Measurements from ENCODE around the gene KCNT2. TPM values are rescaled to one million over a fixed set of nuclear protein-coding genes. Genes with fewer than 3 reads are reported as not detected.

KCNT2 gene
- total and polyA plus RNA-seq, 10 of the 15 experiments (the other 5 are each of a cell fraction or from before 2014, with no cell fraction given), result not detected

DNA sequence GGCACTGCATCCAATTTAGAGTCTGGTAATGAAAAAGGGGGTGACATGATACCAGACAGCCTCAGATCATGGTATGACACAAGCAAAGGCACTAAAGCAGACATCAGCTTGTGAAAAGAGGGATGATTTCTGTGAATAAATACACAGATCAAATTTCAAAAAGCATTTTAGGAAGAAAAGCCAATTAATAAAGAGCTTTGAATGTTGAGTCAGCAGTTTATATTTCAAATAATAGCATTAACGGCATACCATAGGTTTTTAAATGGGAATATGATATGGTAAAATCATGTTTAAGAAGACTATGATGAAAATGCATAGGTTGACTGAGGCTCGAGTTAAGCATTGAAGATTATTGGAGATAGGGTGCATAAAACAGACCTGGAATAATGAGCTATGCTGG, 13.5 kb downstream of the KCNT2 start (continued):
- no peak for TF ChIP-seq MYB (IDR thresholded peaks at IDR 0.05; ENCODE audit: borderline replicate concordance, low read depth, low read length)
- TF ChIP-seq MYC (IDR thresholded peaks at IDR 0.05; ENCODE audit: insufficient read depth, insufficient read length, insufficient replicate concordance, low read length, severe bottlenecking), result no peak
- TF ChIP-seq MTA2 (IDR thresholded peaks at IDR 0.05; ENCODE audit: low read depth), result no peak

DNA sequence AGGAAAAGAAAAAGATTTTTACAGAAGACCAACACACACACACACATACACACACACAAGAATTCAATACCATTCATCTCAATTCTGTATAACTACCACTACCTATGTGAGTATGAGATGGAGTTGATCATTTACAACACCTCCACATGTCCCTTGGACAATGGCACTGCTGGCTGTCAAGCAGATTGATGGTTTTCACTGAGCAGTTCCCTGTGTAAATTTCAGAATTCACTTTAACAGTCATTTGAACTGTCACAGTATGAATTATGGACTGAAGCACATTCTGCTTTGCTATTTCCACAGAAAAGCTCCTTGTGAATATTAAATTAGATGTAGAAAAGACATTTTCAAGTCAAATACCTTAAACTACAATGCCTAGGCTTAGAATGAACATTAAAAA, 14.3 kb downstream of the KCNT2 start:
- BruUV-seq (replicated peaks), result no TSS peak
- SMC1A ChIA-PET (ENCODE audit: uncharacterized antibody, unreplicated experiment), result no interaction called here
- no peaks in the 10 kb centered on the region for H3K4me1 ChIP-seq (ENCODE audit: control insufficient read depth, insufficient read depth, low read length)
- H4K20me1 ChIP-seq (ENCODE audit: control insufficient read depth, insufficient read depth), result no peaks in the 10 kb centered on the region
- ATAC-seq, result no peak
- H3K27ac ChIP-seq (ENCODE audit: control insufficient read depth, insufficient read depth), result no peak overlapping the region
- H3K27me3 ChIP-seq (replicated peaks in 1 of 2; ENCODE audit: control insufficient read depth in 2 of 2, insufficient read depth in 2 of 2, low read length in 1 of 2), result no peaks in the 10 kb centered on the region
- DNase-seq (ENCODE audit: low read depth, low spot score), result no peak
- H3K79me2 ChIP-seq (ENCODE audit: control insufficient read depth, insufficient read depth, low read length), result no peaks in the 10 kb centered on the region
- H3K4me3 ChIP-seq, result no peak overlapping the region
- intact Hi-C loops (cut with micrococcal nuclease; ENCODE audit: unreplicated experiment) (no loop called here), in situ Hi-C loops (cut with MboI) (no loop called here)
- POLR2A ChIA-PET, result no interaction called here
- H3K36me3 ChIP-seq (ENCODE audit: control insufficient read depth in 2 of 2, insufficient read depth in 2 of 2, low read length in 1 of 2), result no peaks in the 10 kb centered on the region
- FAIRE-seq, result no peak
- H3K9me3 ChIP-seq (replicated peaks; ENCODE audit: control insufficient read depth, insufficient read depth, low read length), result no peaks in the 10 kb centered on the region
- CTCF ChIA-PET, result no interaction called here
- H3K9ac ChIP-seq (ENCODE audit: control insufficient read depth, insufficient read depth, low read length), result no peak overlapping the region
- RAD21 ChIA-PET (ENCODE audit: unreplicated experiment), result no interaction called here
- no peak overlapping the region for H2AFZ ChIP-seq (ENCODE audit: control insufficient read depth, low read depth, low read length)
- no peak overlapping the region for H3K4me2 ChIP-seq (ENCODE audit: control insufficient read depth, insufficient read depth)
- TF ChIP-seq TCF3 (IDR thresholded peaks at IDR 0.05; ENCODE audit: borderline replicate concordance, insufficient read depth, low read depth, low read length) (no peak), NBN (IDR thresholded peaks at IDR 0.05) (no peak), SP1 (IDR thresholded peaks at IDR 0.05; ENCODE audit: low read depth, low read length) (no peak), PML (IDR thresholded peaks at IDR 0.05; ENCODE audit: low read length) (no peak), CEBPB (IDR thresholded peaks at IDR 0.05; ENCODE audit: borderline replicate concordance in 1 of 2, low read depth in 2 of 2, low read length in 2 of 2) (no peak), STAT3 (IDR thresholded peaks at IDR 0.05; ENCODE audit: low read depth, low read length) (no peak), RCOR1 (conservative IDR thresholded peaks at IDR 0.05; ENCODE audit: low read depth, low read length) (no peak), NRF1 (conservative IDR thresholded peaks at IDR 0.05; ENCODE audit: low read depth, low read length) (no peak), CREM (IDR thresholded peaks at IDR 0.05; ENCODE audit: low read depth) (no peak)
- TF ChIP-seq, protein P1, sequence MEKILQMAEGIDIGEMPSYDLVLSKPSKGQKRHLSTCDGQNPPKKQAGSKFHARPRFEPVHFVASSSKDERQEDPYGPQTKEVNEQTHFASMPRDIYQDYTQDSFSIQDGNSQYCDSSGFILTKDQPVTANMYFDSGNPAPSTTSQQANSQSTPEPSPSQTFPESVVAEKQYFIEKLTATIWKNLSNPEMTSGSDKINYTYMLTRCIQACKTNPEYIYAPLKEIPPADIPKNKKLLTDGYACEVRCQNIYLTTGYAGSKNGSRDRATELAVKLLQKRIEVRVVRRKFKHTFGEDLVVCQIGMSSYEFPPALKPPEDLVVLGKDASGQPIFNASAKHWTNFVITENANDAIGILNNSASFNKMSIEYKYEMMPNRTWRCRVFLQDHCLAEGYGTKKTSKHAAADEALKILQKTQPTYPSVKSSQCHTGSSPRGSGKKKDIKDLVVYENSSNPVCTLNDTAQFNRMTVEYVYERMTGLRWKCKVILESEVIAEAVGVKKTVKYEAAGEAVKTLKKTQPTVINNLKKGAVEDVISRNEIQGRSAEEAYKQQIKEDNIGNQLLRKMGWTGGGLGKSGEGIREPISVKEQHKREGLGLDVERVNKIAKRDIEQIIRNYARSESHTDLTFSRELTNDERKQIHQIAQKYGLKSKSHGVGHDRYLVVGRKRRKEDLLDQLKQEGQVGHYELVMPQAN (conservative IDR thresholded peaks at IDR 0.05), result no peak
- TF ChIP-seq, protein P2, sequence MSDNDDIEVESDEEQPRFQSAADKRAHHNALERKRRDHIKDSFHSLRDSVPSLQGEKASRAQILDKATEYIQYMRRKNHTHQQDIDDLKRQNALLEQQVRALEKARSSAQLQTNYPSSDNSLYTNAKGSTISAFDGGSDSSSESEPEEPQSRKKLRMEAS (IDR thresholded peaks at IDR 0.05; ENCODE audit: low read depth, low read length), result no peak
- TF ChIP-seq, protein P3, sequence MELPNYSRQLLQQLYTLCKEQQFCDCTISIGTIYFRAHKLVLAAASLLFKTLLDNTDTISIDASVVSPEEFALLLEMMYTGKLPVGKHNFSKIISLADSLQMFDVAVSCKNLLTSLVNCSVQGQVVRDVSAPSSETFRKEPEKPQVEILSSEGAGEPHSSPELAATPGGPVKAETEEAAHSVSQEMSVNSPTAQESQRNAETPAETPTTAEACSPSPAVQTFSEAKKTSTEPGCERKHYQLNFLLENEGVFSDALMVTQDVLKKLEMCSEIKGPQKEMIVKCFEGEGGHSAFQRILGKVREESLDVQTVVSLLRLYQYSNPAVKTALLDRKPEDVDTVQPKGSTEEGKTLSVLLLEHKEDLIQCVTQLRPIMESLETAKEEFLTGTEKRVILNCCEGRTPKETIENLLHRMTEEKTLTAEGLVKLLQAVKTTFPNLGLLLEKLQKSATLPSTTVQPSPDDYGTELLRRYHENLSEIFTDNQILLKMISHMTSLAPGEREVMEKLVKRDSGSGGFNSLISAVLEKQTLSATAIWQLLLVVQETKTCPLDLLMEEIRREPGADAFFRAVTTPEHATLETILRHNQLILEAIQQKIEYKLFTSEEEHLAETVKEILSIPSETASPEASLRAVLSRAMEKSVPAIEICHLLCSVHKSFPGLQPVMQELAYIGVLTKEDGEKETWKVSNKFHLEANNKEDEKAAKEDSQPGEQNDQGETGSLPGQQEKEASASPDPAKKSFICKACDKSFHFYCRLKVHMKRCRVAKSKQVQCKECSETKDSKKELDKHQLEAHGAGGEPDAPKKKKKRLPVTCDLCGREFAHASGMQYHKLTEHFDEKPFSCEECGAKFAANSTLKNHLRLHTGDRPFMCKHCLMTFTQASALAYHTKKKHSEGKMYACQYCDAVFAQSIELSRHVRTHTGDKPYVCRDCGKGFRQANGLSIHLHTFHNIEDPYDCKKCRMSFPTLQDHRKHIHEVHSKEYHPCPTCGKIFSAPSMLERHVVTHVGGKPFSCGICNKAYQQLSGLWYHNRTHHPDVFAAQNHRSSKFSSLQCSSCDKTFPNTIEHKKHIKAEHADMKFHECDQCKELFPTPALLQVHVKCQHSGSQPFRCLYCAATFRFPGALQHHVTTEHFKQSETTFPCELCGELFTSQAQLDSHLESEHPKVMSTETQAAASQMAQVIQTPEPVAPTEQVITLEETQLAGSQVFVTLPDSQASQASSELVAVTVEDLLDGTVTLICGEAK (IDR thresholded peaks at IDR 0.05; ENCODE audit: borderline replicate concordance), result no peak
- TF ChIP-seq, protein P4, sequence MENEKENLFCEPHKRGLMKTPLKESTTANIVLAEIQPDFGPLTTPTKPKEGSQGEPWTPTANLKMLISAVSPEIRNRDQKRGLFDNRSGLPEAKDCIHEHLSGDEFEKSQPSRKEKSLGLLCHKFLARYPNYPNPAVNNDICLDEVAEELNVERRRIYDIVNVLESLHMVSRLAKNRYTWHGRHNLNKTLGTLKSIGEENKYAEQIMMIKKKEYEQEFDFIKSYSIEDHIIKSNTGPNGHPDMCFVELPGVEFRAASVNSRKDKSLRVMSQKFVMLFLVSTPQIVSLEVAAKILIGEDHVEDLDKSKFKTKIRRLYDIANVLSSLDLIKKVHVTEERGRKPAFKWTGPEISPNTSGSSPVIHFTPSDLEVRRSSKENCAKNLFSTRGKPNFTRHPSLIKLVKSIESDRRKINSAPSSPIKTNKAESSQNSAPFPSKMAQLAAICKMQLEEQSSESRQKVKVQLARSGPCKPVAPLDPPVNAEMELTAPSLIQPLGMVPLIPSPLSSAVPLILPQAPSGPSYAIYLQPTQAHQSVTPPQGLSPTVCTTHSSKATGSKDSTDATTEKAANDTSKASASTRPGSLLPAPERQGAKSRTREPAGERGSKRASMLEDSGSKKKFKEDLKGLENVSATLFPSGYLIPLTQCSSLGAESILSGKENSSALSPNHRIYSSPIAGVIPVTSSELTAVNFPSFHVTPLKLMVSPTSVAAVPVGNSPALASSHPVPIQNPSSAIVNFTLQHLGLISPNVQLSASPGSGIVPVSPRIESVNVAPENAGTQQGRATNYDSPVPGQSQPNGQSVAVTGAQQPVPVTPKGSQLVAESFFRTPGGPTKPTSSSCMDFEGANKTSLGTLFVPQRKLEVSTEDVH (IDR thresholded peaks at IDR 0.05; ENCODE audit: low read depth, partially characterized antibody), result no peak

Measured in GM12878 (cell line).